ENCODE data around the gene ASB6.

The ASB6 gene, protein sequence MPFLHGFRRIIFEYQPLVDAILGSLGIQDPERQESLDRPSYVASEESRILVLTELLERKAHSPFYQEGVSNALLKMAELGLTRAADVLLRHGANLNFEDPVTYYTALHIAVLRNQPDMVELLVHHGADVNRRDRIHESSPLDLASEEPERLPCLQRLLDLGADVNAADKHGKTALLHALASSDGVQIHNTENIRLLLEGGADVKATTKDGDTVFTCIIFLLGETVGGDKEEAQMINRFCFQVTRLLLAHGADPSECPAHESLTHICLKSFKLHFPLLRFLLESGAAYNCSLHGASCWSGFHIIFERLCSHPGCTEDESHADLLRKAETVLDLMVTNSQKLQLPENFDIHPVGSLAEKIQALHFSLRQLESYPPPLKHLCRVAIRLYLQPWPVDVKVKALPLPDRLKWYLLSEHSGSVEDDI

GRCh38 chr9:129641750-129642585 lies at the start of gene ASB6:
ASB6 (minus strand) TSS chr9:129642151; CDS start chr9:129641999, 152 bp downstream.
- peak; percentile 93 to 97 (median 97) for DNase-seq (ENCODE audit: low read depth in 2 of 3, low spot score in 1 of 3)

DNA sequence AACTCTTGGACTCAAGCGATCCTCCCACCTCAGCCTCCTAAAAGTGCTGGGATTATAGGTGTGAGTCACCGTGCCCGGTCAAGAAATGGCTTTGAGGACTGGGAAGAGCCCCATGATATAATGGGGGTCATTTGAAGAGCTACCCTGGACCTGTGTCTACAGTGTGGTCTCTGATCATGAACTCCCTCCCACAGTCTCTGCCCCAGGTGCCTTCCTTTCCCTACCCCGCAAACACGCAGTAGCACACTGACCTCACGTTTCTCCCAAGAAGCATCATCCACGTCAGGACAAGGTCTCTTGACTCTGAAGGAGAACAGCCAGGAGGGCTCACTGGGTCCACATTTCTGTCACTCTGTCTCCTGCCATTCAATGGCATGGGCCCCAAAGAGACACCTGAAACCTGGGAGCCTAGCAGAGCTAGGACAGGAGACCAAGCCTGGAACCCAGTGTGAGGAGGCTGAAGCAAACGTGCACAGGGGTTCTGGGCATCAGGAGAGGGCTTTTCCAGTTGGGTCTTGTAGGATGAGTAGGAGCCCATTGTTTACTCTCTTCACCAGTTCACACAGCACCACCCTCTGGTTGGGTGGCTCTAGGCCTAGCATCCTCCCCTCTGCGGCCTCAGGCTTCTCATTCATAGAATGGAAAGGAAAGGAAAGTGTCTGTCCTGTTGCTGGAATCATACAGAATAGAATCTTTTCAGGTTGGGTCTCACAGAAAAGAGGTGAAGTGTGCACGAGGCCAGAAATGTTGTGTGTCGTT lies 46.5 kb upstream of the ASB6 start:
- no peak for DNase-seq (ENCODE audit: low read depth in 2 of 3, low spot score in 1 of 3)

GRCh38 chr9:129687391-129687790 lies 45.4 kb upstream of the ASB6 start:
- no peak for DNase-seq (ENCODE audit: low read depth in 2 of 3, low spot score in 1 of 3)

GRCh38 chr9:129686736-129687135 lies 44.8 kb upstream of the ASB6 start:
- no peak for DNase-seq (ENCODE audit: low read depth in 2 of 3, low spot score in 1 of 3)

- no peak for DNase-seq (ENCODE audit: low read depth in 2 of 3, low spot score in 1 of 3)
Observed at GRCh38 chr9:129685933-129686259, 43.9 kb upstream of the ASB6 start.

DNA sequence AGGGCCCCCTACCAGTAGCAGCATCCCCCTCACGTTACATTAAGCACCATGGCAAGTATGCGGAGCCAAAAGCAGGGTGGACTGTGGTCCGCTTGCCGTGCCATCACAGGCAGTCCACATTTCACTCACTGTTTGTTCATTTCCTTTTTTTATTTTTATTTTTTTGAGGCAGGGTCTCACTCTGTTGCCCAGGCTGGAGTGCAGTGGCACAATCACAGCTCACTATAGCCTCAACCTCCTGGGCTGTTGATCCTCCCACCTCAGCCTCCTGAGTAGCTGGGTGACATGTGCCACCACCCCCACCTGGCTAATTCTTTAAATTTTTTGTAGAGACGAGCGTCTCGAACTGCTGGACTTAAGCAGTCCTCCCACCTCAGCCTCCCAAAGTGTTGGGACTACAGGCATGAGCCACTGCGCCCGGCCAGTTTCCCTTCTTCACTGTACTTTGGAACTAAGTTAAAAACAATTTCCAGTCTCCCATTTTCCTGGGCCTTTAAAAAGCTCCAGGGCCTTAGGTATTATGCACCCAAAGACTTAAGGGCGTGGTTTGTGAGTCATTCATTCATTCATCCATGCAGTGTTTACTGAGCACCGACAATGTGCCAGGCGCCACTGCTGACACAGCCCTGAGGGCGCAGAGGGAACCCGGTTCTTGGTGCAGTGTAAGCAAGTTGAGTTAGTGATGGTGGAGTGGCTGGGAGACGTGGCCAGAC lies 43.4 kb upstream of the ASB6 start:
- DNase-seq (ENCODE audit: low read depth in 2 of 3, low spot score in 1 of 3): no peak

GRCh38 chr9:129682381-129682780 lies 40.4 kb upstream of the ASB6 start:
- DNase-seq (ENCODE audit: low read depth in 2 of 3, low spot score in 1 of 3): no peak

GRCh38 chr9:129681924-129682323 lies 40.0 kb upstream of the ASB6 start:
- DNase-seq (ENCODE audit: low read depth in 2 of 3, low spot score in 1 of 3): no peak

- no peak for DNase-seq (ENCODE audit: low read depth in 2 of 3, low spot score in 1 of 3)
Observed at GRCh38 chr9:129679537-129679936, 37.6 kb upstream of the ASB6 start.

DNA sequence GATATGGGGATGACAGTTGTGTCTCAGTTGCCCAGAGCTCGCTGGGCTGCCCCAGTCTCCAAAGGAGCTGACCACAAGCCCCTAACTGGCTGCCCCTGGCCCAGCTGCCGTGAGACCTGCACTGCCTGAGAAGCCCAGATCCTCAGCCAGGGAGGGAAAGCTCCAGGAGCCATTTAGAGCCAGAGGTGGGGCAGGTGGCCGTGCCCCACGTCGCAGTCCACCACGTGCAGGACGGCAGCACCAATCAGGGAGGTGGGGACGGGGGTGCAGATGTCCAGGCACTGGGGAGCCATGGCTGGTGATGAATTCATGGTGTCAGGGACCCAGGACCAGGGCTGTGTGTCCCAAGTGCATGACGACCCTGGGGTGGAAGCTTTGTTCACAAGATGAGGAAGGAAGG lies 36.9 kb upstream of the ASB6 start:
- DNase-seq (ENCODE audit: low read depth in 2 of 3, low spot score in 1 of 3): no peak

GRCh38 chr9:129677456-129677855 lies 35.5 kb upstream of the ASB6 start:
- no peak for DNase-seq (ENCODE audit: low read depth in 2 of 3, low spot score in 1 of 3)

- no peak for DNase-seq (ENCODE audit: low read depth in 2 of 3, low spot score in 1 of 3)
Observed at GRCh38 chr9:129676975-129677374, 35.0 kb upstream of the ASB6 start.

GRCh38 chr9:129676287-129676686 lies 34.3 kb upstream of the ASB6 start:
- DNase-seq (ENCODE audit: low read depth in 2 of 3, low spot score in 1 of 3): no peak

- DNase-seq (ENCODE audit: low read depth in 2 of 3, low spot score in 1 of 3): no peak
Observed at GRCh38 chr9:129675620-129676019, 33.7 kb upstream of the ASB6 start.

- no peak for DNase-seq (ENCODE audit: low read depth in 2 of 3, low spot score in 1 of 3)
Observed at GRCh38 chr9:129674229-129674628, 32.3 kb upstream of the ASB6 start.

DNA sequence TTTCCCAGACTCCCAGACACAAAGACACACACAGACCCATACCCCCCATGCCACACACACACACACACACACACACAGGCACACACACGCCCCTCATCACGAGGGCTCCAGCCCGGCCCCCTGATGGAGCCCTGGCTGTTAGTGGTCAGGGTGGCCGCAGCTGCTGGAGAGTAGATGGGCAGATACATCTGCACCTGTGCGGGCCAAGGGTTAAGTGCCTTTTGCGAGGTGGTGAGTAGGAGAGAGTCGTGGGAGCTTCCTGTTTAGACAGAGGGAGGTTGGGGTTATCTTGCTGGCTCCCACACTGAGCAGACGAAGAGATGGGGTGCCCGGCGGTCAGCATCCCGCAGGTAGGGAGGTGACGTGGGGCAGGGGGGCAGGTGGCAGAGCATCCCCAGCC lies 31.7 kb upstream of the ASB6 start:
- no peak for DNase-seq (ENCODE audit: low read depth in 2 of 3, low spot score in 1 of 3)

DNA sequence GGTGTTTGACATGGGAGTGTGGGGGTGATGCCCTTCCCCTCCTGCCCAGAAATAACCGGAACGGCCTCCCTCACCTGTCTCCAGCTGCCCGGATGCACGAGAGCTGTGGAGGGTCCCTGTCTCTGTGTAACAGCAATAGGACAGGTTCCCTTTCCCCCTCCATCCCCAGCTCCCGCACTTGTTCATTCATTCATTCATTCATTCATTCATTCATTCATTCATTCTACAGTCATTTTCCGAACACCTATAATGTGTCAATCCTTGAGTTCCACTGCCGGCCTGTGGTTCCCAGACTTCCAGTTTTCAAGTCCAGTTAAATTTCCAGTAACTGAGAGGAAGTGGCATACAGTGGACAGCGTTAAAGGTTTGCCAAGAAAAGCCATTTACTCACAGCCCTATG lies 30.8 kb upstream of the ASB6 start:
- no peak for DNase-seq (ENCODE audit: low read depth in 2 of 3, low spot score in 1 of 3)

- DNase-seq (ENCODE audit: low read depth in 2 of 3, low spot score in 1 of 3): peak in 1 of 3 donors; percentile 23
Observed at GRCh38 chr9:129671519-129671918, 29.6 kb upstream of the ASB6 start.

DNA sequence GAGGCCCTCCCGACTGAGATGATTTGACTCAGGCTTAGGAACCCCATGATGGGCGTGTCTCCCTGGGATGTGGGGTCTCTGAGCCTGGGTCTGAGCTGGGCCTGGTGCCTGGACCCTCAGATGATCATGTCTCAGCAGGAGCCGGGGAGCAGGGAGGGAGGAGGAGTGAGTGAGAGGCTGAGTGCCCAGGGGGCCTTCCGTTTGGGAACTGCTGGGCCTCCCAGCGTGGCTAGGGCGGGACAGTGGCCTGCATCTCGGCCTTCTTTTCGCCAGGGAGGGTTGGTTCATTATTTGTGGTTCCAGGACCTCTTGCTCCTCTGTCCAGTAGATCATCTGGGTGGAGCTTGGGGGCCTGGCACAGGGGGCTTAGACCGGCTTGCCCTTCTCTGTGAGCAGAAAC lies 29.1 kb upstream of the ASB6 start:
- DNase-seq (ENCODE audit: low read depth in 2 of 3, low spot score in 1 of 3): no peak

GRCh38 chr9:129669946-129670345 lies 28.0 kb upstream of the ASB6 start:
- DNase-seq (ENCODE audit: low read depth in 2 of 3, low spot score in 1 of 3): no peak

DNA sequence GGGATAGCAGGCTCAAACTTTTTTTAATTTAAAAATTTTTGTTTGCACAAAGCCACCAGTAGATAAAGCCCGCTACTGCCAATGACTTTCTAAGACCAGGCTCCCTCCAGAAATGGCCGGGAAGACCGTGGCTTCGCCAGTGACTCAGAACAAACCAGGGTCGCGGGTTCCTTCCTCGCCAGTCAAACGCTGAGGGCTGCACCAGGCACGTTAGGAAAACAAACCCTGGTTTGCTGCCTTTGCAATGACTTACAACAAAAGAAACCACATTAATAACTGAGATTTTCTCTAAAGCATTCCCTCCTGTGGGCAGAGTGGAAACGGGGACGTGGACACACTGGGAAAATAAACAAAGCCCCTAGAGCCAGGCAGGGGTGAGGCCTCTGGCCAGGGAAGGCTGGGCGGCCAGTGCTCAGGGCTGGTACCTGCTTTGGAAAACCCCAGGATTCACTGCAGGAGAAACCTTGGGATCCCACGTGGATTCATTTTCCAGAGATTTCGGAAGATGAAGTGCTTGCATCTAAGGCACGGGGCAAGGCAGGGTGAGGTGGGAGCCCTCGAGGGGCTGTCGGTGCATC lies 27.3 kb upstream of the ASB6 start:
- DNase-seq (ENCODE audit: low read depth in 2 of 3, low spot score in 1 of 3): no peak
